ACHN (cell line): ENCODE data around the gene OPN1SW.

ENCODE experiments used
- DNase-seq: peaks from one replicate; pipeline ENCODE4 v3.0.0-alpha.2; 2015
- in situ Hi-C: cut with HindIII; loops from 2 replicates; pipeline ENCODE4 v1.10.0; 2017; ENCODE audit warnings: low sequenced_read_pairs, low pct_ligation_motif_present, low pct_unique_long_range_greater_than_20kb

Gene OPN1SW

GRCh38 chr7:128795129-128795528 is 19.5 kb upstream of the OPN1SW start:
- no peak for DNase-seq
- in situ Hi-C loops: no loop called here

- in situ Hi-C loops: no loop called here
- DNase-seq: no peak
Observed at GRCh38 chr7:128794436-128794835, 18.8 kb upstream of the OPN1SW start.

GRCh38 chr7:128794020-128794419 is 18.4 kb upstream of the OPN1SW start:
- in situ Hi-C loops: no loop called here
- peak; percentile 19 for DNase-seq

GRCh38 chr7:128793181-128793547 is 17.6 kb upstream of the OPN1SW start:
- no peak for DNase-seq
- in situ Hi-C loops: no loop called here

DNA sequence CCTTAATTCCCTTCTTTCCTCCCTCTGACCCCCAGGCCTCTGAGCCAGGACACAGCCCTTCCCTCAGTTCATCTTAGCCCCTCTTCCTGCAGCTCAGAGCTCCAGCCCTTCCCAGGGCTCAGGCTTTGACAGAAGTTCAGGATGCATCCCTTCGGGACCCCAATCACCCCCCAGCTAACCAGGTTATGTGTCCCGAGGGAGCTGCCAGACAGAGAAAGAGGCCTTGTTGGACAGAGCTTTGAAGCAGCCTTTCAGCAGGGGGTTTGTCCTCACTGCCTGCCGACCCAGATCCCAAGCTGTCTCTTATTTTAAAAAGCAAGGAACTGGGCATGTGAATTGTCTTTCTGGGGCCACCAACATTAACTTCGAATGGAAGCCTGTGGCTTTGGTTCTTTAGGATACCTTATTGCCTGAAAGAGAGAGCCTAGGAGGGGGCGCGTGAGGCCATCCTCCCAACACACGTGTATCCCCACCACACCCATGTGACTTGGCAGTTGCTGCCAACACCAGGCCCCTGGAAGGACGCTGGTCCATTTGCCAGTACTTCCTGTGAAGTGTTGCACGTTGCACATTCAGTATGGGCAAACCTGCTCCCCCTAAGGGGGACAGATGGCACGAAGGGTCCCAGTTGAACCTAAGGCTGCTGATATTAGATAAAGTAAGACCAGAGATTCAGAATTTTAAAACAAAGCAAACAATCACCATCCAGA is 17.0 kb upstream of the OPN1SW start:
- no peak for DNase-seq
- in situ Hi-C loops: no loop called here

- in situ Hi-C loops: no loop called here
- peak; percentile 36 for DNase-seq
Observed at GRCh38 chr7:128791972-128792327, 16.4 kb upstream of the OPN1SW start.

GRCh38 chr7:128791121-128791971 is 15.8 kb upstream of the OPN1SW start, which contains the start of gene CCDC136:
TSS of gene CCDC136 (plus strand) at chr7:128791968. CDS start at chr7:128792412, 444 bp downstream.
- in situ Hi-C loops: no loop called here
- peak; percentile 80 for DNase-seq

DNA sequence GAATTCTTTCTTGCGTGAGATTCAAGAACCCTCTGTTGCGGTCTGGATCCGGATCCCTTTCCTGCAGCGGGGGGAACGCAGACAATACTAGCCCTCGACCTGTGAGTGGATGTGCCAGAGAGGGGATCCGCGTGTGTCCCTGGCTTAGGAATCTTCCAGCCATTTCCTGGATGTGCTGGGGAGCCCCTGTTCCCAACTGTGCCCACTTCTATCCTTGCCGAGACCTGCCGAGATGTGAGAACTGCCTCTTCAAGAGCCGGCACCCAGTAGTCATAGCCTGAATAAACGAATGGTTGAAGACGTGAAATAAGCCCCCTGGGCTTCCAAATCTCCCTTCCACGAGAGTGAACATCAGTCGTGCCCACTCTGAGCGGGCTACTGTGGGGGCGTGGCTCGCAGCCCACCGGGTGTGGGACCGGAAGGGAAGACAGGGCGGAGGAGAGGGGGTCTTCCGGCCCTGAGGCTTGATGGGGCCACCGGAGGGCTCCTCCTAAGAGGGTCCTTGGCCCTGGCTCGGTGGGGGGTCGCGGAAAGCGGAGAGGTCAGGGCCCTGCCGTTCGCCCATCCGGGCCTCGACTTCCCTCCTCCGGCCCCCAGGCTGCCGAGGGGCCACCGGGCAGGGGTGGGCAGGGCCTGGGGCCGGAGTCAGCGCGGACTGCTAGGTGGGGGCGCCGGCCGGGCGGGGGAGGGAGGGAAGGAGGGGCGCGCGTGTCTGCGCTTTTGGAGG is 14.9 kb upstream of the OPN1SW start:
- in situ Hi-C loops: no loop called here
- no peak for DNase-seq

DNA sequence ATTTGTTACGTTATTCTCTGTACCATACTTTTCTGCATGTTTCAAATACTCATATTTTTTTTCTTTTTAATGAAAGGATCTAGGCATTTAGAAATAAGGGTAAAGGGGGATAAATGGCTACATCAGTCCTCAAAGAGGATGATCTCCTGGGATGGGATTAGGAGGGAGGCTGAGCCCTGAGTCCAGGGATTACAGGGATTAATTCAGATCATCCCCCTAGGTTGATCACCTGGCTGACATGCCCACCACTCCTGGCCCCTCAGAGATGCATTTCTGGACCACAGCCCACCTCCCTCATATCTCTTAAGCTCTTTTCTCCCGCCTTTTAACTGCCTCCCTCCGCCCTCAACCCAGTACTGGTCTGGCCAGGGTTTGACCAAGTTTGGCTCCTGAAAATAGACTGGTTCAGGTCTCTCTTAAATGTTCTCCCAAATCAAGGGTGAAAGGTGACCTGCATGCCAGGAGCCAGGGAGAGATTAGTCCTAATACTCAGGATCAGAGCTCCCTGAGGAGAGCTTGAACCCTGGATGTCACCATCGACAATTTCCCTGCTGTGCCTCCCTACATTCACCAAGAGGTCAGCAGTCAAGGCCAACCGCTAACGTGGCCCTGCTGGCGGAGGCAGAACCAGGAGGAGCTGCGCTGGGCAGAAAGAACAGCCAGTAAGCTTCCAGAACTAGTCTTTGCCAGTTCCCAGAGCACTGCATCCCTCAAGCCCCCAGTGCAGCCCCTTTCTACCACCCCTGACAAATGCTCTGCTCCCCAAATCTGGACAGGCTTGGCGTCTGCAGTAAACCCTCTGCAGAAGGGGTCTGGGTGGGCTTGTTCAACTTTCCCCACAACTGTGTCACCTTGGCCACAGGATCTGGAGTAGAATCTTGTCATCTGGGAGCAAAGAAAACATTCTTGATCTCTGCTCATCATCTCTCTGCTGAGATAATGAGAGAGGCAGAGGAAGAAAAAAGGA is 13.1 kb upstream of the OPN1SW start:
- in situ Hi-C loops: no loop called here
- no peak for DNase-seq

DNA sequence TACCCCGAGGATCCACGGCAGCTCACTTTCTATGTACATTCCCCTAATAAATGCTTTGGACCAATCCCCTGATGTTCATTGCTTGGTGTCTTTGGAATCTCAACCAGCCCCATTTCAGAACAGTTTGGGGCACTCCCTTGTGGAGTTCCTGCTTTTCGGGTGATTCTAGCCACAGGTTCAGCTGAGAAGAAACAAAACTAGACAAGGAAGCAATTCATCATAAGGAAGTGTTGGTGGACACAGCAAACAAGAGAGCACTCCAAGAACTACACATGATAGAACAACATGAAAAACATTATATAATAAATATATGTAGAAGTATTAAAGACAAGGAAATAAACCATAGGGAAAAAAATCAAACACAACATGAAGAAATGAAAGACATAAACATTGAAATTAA is 10.1 kb upstream of the OPN1SW start:
- in situ Hi-C loops: no loop called here
- DNase-seq: no peak

DNA sequence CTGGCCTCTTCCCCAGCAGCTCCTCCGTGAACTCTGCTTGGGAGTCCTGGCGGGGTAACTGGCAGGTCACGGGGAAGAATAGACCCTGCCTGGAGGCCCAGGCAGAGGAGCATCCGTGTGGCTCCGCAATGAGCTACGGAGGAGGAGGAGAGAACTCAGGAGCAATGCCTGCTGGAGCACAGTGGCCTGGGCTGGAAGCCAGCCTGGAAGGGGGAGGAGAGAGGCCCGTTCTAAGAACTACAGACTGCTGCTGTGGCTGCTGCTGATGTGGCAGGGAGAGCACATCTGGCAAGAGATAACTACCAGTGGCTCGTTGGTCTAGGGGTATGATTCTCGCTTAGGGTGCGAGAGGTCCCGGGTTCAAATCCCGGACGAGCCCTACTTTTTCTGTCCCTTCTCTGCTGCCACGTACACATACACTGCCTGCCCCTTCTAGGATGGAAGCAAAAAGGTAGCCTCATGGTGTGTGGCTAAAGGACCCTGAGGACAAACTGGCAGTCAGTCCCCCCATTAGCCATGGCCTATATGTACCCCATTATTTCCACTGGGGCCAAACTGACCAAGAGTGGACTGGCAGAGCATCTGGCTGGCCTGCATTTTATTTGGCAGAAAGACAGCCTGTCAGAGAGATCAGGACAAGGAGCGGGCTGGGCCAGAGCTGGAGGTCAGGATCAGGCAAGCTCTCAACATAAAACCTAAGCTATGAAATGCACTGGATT is 7.7 kb upstream of the OPN1SW start:
- no peak for DNase-seq
- in situ Hi-C loops: no loop called here

DNA sequence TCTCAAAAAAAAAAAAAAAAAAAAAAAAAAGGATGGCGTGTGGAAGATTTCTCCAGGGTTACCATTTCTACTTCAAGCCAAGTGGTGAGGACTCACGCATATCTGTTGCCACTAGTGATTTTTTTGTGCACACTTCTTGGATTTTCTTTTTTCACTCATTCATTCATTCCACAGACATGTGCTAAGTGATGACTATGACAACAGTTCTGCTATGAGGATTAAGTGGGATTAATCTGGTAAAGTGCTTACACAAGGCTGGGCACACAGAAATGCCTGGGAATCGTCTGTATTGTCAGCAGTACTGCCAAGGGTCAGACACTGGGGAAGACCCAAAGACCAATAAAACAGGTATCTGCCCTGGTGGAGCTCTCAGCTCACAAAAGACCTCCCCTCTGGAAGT is 6.3 kb upstream of the OPN1SW start:
- DNase-seq: no peak
- in situ Hi-C loops: no loop called here

- in situ Hi-C loops: no loop called here
Observed at GRCh38 chr7:128781126-128781525, 5.5 kb upstream of the OPN1SW start.

GRCh38 chr7:128778946-128779345 is 3.4 kb upstream of the OPN1SW start:
- DNase-seq: no peak
- in situ Hi-C loops: no loop called here

More at GRCh38 chr7:128781126-128781525, 5.5 kb upstream of the OPN1SW start:
- DNase-seq: no peak

GRCh38 chr7:128777156-128778123 is 1.8 kb upstream of the OPN1SW start:
- in situ Hi-C loops: no loop called here
- DNase-seq: no peak

DNA sequence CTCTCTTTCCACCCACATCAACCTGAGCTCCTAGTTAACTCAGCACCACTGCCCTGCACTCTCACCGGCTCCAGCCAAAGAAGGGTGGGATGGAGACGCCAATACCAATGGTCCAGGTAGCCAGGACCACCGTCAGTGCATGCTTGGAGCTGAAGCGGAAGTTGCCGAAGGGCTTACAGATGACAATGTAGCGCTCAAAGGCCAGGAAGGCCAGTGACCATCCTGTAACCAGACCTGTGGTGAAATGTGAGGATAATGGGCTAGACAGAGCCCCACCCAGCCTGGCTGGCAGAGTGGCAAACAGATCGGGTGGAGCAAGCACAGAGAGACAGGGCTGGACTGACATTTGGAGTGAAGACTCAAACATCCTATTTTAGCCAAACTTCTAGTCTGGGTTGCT is 673 bp downstream of the OPN1SW start:
- in situ Hi-C loops: no loop called here
- DNase-seq: no peak
